Stimulated activated CD4-positive, alpha-beta T cell treated with anti-CD3 and anti-CD28 coated beads, Interleukin-1b, Interleukin-23, amount 100 ng/mL, for 24 hours (primary cell): Measurements from ENCODE around the gene ZBTB7A.
"Not testable (repeated sequence)": the region's sequence is repeated elsewhere in the genome, so short reads cannot be mapped to it uniquely, and the experiment has no call there.

Source experiments
- DNase-seq, 4 experiments: peaks; one replicate each; pipeline ENCODE4 v3.0.0-alpha.2; 2020; ENCODE audit warnings: low read depth in 4 of 4, low spot score in 1 of 4

Gene ZBTB7A

GRCh38 chr19:4018775-4019504 is 47.8 kb downstream of the ZBTB7A start:
- DNase-seq = no peak

GRCh38 chr19:4018140-4018613 is 48.5 kb downstream of the ZBTB7A start:
- no peak for DNase-seq

- no peak for DNase-seq
Measured at GRCh38 chr19:4016903-4017638, 49.6 kb downstream of the ZBTB7A start.

GRCh38 chr19:4016486-4016885 is 50.2 kb downstream of the ZBTB7A start:
- no peak for DNase-seq

GRCh38 chr19:4015705-4016402 is 50.8 kb downstream of the ZBTB7A start:
- DNase-seq = no peak

- no peak for DNase-seq
Measured at GRCh38 chr19:4014541-4015491, 51.9 kb downstream of the ZBTB7A start.

GRCh38 chr19:4013886-4014540 is 52.7 kb downstream of the ZBTB7A start:
- no peak for DNase-seq

- DNase-seq = no peak
Measured at GRCh38 chr19:4012975-4013634, 53.6 kb downstream of the ZBTB7A start.

GRCh38 chr19:4012092-4012974 is 54.4 kb downstream of the ZBTB7A start:
- DNase-seq = no peak

- not testable (repeated sequence) for DNase-seq
Measured at GRCh38 chr19:4011430-4011829, 55.3 kb downstream of the ZBTB7A start.

GRCh38 chr19:4010808-4011110 is 55.9 kb downstream of the ZBTB7A start:
- no peak for DNase-seq

- DNase-seq = no peak
Measured at GRCh38 chr19:4009990-4010807, 56.5 kb downstream of the ZBTB7A start.

- DNase-seq = no peak
Measured at GRCh38 chr19:4007836-4008539, 58.7 kb downstream of the ZBTB7A start.

- DNase-seq = peak; percentile 79 to 92 (median 89)
Measured at GRCh38 chr19:4007021-4007835, 59.5 kb downstream of the ZBTB7A start, which contains the start of gene PIAS4. Gene PIAS4 (plus strand): TSS chr19:4007736. CDS start chr19:4007761, 25 bp downstream.

GRCh38 chr19:4005436-4005835 is 61.3 kb downstream of the ZBTB7A start:
- DNase-seq = not testable (repeated sequence)

GRCh38 chr19:4000798-4001197 is 65.9 kb downstream of the ZBTB7A start:
- not testable (repeated sequence) for DNase-seq
